ENCODE measurements around the gene GALNT18. TPM values are rescaled to one million over a fixed set of nuclear protein-coding genes. Genes with fewer than 3 reads are reported as not detected.

GALNT18 gene
- polyA plus RNA-seq, 12 donors: 7.0 to 14.2 (median 10.0) TPM; not detected in 1

- DNase-seq: no peak
Measured at GRCh38 chr11:11500744-11501487, 120.9 kb downstream of the GALNT18 start.

DNA sequence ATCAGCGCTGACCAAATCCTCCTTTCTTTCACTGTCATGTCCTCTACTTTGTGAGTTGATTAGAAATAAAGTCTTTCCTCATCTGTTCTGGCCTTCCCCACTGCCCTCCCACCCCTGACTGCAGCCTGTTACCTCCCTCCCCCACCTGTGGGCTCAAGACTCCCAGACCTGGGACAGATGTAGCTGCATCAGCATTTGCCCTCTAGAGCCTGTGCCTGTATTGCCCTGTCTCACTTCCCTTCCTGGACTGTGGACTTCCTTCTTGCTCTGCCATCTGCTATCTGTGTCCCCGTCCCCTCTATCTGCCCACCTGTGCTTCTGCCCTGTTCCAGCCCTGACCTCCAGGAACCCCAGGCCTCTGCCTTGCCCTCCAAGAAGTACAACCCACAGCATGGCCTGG is 122.5 kb downstream of the GALNT18 start:
- DNase-seq: no peak

DNA sequence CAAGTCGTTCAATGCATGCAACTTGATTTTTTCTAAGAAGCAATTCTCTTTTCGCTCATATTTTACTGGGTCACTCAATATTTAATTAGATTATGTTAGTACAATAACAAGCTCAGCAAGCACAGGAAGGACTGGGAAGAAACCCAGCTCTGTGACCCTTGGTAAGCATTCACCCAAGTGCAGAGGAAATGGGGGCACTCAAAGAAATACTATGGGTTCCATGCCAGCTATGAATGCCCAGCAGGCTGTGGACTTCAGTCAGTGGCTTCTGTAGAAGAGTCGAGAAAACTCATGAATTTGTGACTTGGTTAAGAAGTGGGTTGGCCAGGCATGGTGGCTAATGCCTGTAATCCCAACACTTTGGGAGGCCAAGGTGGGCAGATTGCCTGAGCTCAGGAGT is 123.6 kb downstream of the GALNT18 start:
- DNase-seq: no peak

GRCh38 chr11:11496879-11497278 is 124.9 kb downstream of the GALNT18 start:
- no peak for DNase-seq

DNA sequence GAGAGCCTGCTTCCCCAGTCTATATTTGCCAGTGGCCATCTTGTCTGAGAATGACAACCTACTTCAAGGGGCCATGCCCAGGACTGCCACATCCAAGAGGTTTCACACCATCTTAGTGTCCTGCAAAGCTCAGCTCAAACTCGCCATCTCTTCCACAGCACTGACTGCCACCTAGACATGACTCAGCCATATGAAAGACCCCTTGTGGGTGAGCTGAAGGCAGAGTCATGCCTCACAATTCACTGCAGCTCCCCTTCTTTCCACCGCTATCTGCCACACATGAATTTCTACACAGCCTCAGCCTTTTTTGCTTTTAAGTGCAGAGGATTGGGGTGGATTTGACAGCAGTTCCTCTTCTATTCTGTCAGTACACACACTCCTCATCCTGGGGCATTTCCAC is 127.5 kb downstream of the GALNT18 start:
- DNase-seq: no peak

GRCh38 chr11:11493698-11494097 is 128.1 kb downstream of the GALNT18 start:
- DNase-seq: no peak

DNA sequence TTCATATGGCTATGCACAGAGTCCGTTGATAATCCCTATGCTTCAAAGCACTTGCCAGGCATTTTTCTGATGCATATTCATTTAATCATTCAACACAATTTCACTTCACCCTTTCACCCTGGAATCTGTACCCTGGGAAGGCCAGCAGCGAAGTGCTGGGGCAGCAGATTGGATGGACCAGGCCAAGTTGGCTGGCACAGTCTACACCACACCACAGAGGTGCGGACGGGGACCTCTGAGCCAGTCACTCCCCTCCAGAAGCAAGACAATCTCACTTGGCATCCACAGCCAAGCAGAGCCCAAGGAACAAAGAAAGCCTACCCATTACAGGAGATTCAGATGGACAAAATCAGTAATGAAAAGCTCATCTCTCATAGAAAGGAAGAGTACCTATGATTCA is 130.2 kb downstream of the GALNT18 start:
- no peak for DNase-seq

- no peak for DNase-seq
Measured at GRCh38 chr11:11491014-11491413, 130.8 kb downstream of the GALNT18 start.

DNA sequence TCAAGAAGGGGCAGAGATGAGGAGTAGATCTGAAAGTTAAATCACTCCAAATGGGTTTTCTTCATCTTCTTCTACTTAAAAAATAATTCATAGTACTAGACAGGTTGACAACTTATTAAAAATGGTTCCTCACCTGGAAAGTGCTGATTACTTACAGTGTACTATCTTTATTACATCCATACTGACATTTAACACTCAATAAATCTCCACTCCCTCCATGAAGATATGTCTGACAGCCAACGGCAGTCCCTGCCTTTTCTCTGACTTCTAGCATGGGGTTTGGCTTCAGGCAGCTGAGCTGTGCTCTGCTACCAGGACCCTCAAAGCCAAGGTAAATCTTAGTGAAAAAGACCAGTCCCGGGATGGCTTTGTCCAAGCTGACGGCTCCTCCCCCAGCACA is 135.4 kb downstream of the GALNT18 start:
- no peak for DNase-seq

GRCh38 chr11:11486002-11486401 is 135.8 kb downstream of the GALNT18 start:
- DNase-seq: no peak

DNA sequence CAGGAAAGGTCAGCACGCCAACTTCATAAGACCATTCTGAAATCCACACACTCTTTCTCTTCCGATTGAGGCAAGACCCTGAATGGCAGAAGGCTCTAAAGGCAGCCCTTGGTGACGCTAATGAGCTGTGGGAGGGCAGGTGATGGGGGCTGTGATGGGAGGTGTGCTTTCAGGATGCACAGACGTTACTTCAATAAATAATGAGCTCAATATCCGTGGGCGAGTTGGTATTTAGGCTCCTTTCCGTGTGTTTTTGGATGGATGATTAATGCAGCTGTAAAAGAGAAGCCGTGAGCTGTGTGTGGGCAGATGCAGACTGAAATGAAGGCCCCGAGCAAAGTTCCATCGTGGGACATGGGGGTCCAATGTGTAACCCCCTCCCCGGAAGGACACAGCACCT is 138.2 kb downstream of the GALNT18 start:
- no peak for DNase-seq

DNA sequence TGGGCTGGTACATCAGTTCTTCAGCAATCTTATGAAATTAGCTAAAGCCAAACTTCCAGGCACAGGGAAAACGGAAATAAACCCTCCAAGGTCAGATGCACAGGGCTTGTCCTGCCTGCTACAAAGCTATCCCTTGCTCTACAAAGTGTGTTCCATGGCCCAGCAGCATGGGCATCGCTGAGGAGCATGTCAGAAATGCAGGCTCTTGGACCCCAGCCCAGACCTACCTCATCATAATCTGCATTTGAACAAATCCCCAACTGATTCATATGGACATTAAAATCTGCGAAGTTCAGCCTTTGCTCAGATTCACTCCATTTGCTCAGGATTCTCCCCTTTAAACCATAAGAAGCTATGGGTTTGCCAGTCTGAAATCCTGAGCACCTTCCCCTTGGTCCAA is 139.1 kb downstream of the GALNT18 start:
- DNase-seq: no peak

GRCh38 chr11:11481371-11481770 is 140.4 kb downstream of the GALNT18 start:
- no peak for DNase-seq

- no peak for DNase-seq
Measured at GRCh38 chr11:11480971-11481370, 140.8 kb downstream of the GALNT18 start.

DNA sequence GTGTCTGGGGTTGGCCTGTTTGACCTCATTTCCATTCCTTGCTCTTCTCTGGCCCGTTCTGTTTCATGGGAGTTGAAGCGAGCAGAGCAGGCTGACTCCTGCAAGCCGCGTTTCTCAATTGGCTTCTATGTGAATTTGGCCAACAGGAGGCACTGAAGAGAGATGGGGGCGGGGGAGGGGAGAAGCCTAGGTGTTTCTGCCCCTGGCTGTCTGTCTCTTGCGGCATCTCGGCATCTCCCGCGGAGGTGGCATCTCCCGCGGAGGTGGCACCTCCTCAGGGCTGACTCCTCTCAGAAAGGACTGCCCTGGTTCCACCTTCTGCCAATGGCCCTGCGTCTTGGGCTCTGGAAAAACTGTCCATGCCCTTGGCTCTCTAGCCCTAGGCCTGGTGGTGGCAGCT is 143.1 kb downstream of the GALNT18 start:
- DNase-seq: no peak

GRCh38 chr11:11477695-11478420 is 143.9 kb downstream of the GALNT18 start:
- no peak for DNase-seq

DNA sequence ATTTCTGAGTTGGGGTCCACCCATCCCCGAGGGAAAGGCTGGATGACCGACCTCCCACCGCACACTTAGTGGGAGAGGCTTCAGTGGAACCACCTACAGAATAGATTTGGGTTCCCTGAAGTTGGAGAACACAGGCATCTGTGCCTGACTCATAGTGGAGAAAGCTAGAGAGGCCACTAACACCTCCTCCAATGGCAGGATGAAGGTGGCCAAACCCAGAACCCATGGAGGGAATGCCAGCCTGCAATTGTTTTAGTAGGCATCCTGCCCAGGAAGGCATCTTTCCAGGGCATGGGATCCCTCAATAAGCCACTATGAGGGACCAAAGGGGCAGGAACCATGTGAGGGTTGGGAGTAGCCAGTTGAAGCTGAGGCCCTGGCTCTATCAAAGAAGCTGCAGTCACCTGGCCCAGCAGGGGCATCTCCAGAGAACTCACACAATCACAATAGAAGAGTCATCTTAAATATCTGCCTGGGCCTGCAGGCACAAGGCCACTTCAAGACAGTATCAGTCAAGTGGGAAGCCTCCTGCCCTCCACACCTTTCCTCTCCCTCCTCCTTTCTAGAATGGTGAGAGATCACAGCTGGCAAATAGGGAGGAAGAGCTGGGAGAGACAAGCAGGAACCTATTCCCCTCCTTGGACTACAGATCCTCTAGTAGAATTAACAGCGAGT is 144.7 kb downstream of the GALNT18 start:
- DNase-seq: no peak

DNA sequence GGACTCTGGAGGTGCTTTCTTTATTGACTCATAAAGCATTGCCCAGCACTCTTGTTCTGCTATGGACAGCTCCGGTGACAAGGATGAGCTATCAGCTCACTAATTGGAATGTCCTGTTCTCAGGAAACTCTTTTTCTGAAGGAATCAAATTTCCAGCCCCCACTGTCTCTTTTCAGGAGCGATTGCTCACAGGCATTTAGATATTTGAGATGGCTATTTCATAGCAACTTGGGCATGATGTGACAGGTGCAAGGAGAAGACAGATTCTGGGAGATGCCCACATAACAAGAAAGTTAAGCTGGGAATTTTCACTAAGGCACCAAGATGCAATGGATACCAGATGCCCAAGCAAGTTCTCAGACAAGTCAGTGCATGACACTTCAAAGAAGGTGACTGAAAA is 145.3 kb downstream of the GALNT18 start:
- DNase-seq: no peak

DNA sequence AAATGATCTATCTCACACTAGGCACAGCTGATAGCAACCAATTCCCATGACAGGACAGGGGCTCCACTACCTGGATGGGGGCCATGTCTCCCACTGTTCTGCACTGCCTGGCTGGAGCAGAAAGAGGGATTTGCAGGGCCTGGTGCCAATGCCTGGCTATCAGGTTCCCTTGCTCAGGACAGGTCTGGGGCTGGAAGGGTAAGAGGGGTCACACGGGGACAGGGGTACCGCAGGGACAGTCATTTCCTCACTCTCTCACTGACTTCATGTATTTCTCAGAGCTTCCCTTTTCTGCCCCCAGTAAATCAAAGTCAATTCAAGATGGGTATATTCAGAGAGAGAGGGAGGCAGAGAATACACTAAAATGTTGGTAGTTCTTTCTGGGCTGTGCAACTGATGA is 149.7 kb downstream of the GALNT18 start:
- DNase-seq: no peak

DNA sequence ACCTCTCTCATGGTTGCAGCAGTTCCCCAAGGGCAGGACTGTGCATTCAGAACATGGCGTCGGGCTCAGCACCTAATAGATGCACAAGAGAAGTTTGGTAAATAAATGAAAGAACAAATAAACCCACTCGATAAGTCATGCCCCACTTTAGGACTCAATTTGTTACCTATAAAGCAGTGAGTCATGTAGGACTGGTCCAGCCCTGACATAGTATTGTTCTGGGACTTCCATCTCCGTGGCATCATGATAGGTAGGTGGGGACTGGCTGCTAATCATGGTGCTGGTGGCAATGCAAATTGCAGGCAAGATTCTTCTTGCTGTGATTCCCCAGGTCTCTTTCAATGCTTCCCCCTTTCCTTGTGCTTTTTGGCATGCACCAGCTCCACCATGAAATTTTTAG is 150.6 kb downstream of the GALNT18 start:
- DNase-seq: no peak

- DNase-seq: no peak
Measured at GRCh38 chr11:11468954-11469353, 152.9 kb downstream of the GALNT18 start.

- DNase-seq: no peak
Measured at GRCh38 chr11:11467312-11467711, 154.5 kb downstream of the GALNT18 start.

DNA sequence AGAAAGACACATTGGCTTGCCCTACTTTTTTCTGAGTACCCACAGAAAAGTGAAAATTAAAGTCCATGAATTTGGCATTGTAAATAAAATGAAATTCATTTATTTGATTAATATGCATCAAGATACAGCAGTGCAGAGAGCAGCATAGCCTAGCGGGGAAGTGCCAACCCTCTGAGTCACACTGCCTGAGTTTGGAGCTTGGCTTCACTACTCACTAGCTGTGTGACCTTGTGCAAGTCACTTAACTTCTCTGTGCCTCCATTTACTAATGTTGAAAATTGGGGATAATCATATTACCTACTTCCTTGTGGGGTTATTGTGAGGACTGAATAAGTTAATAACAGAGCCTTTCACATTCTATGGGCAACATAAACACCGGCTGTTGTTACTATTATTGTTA is 157.2 kb downstream of the GALNT18 start:
- DNase-seq: no peak

All from muscle of arm (tissue), 12 donors.